GM18505 (cell line): ENCODE measurements around the gene BMP7.

Experiments
- ATAC-seq: cut with Tn5 transposase; IDR thresholded peaks from one replicate; pipeline ENCODE4 v1.9.1; 2021; ENCODE audit not compliant: unreplicated experiment
- POLR2A ChIP-seq: IDR thresholded peaks from 4 replicates; pipeline ENCODE4 v1.6.1; 2011; ENCODE audit warnings: borderline replicate concordance; ENCODE audit not compliant: insufficient read depth, insufficient read length; ENCODE audit errors: extremely low read depth

BMP7 gene

GRCh38 chr20:57128044-57128757 is 138.2 kb downstream of the BMP7 start:
- no peak for ATAC-seq

GRCh38 chr20:57126481-57127092 is 139.9 kb downstream of the BMP7 start:
- TF ChIP-seq POLR2A = no peak
- ATAC-seq = no peak

More at GRCh38 chr20:57128044-57128757, 138.2 kb downstream of the BMP7 start:
- TF ChIP-seq POLR2A = no peak

- no peak for ATAC-seq
- no peak for TF ChIP-seq POLR2A
Measured at GRCh38 chr20:57124800-57125517, 141.5 kb downstream of the BMP7 start.

- no peak for ATAC-seq
- no peak for TF ChIP-seq POLR2A
Measured at GRCh38 chr20:57124366-57124765, 142.1 kb downstream of the BMP7 start.

DNA sequence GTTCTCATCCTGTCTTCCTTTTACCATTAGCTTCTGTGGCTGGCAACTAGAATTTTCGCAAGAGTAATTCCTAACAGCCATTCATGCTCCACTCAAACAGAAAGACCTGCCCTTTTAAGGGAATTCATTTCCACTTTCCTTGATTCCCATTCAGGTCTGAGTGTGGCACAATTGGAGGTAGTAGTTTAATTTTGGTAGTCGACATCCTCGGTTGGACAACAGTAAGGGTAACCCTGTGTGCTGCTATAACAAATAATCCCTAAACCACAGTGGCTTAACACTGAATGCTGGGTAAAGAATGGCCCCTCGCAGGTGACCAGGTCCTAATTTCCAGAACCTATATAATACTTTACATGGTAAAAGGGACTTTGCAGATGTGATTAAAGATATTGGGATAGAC is 142.9 kb downstream of the BMP7 start:
- no peak for TF ChIP-seq POLR2A
- ATAC-seq = no peak

GRCh38 chr20:57122536-57123489 is 143.6 kb downstream of the BMP7 start:
- TF ChIP-seq POLR2A = no peak
- ATAC-seq = no peak

DNA sequence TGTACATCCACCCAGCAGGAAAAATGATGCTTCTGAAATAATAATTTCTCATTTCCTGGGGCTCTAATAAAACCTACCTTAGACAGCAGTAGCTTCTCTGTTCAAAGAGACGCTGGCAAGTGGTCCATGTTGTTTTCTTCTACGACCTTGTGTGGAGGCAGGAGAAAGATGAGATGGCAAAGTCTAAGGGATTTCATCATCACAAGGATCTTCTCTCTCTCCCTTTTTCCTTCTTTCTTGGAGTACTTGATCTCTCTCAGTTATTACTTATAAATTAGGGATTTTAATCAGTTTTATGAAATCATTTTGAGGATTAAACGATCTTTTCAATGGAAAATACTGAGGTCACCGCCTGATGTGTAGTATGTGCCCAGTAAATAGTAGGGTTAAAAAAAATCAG is 147.5 kb downstream of the BMP7 start:
- ATAC-seq = no peak
- no peak for TF ChIP-seq POLR2A
